GM12878 (cell line): ENCODE measurements around the gene CYB5RL. TPM values are rescaled to one million over a fixed set of nuclear protein-coding genes. Genes with fewer than 3 reads are reported as not detected.

ENCODE experiments used
- ATF3 ChIP-seq: IDR thresholded peaks from 2 replicates; pipeline ENCODE4 v1.6.1; 2011; ENCODE audit warnings: low read depth, mild to moderate bottlenecking, low read length, moderate library complexity, borderline replicate concordance; ENCODE audit errors: extremely low read depth
- BCL3 ChIP-seq: IDR thresholded peaks from 2 replicates; pipeline ENCODE4 v1.6.1; 2011; ENCODE audit warnings: borderline replicate concordance, low read depth, mild to moderate bottlenecking, moderate library complexity, low read length; ENCODE audit not compliant: insufficient read depth, poor library complexity, severe bottlenecking
- CBX3 ChIP-seq: fragments of 200-600 bp; sonication (generic); IDR thresholded peaks from 2 replicates; pipeline ENCODE4 v1.6.1; 2016; ENCODE audit warnings: low read depth, borderline replicate concordance
- E2F8 ChIP-seq: fragments of 450-650 bp; IDR thresholded peaks from 2 replicates; pipeline ENCODE4 v1.6.1; 2018; ENCODE audit warnings: mild to moderate bottlenecking, low read depth, moderate library complexity; ENCODE audit not compliant: partially characterized antibody
- ELK1 ChIP-seq: IDR thresholded peaks from 2 replicates; pipeline ENCODE4 v1.6.1; 2012; ENCODE audit warnings: low read depth, low read length, improper control_type of control experiment
- HDAC6 ChIP-seq: fragments of 200-600 bp; sonication (generic); IDR thresholded peaks from one replicate; pipeline ENCODE4 v1.8.0; 2017; ENCODE audit warnings: antibody characterized with exemption; ENCODE audit not compliant: unreplicated experiment
- KAT2A ChIP-seq: conservative IDR thresholded peaks from 2 replicates; pipeline ENCODE4 v1.6.1; 2011; ENCODE audit warnings: low read depth, low read length; ENCODE audit not compliant: control insufficient read depth
- KLF5 ChIP-seq: fragments of 450-650 bp; IDR thresholded peaks from 2 replicates; pipeline ENCODE4 v1.6.1; 2014; ENCODE audit warnings: mild to moderate bottlenecking; ENCODE audit not compliant: partially characterized antibody
- PKNOX1 ChIP-seq: fragments of 450-650 bp; IDR thresholded peaks from 2 replicates; pipeline ENCODE4 v1.6.1; 2016; ENCODE audit warnings: mild to moderate bottlenecking
- STAT3 ChIP-seq: IDR thresholded peaks from 2 replicates; pipeline ENCODE4 v1.6.1; 2011; ENCODE audit warnings: low read depth, low read length, improper control_type of control experiment
- ZBED1 ChIP-seq: IDR thresholded peaks from 2 replicates; pipeline ENCODE4 v1.6.1; 2016; ENCODE audit warnings: borderline replicate concordance
- ZNF687 ChIP-seq: fragments of 450-650 bp; IDR thresholded peaks from 2 replicates; pipeline ENCODE4 v1.6.1; 2017; ENCODE audit warnings: mild to moderate bottlenecking, moderate library complexity
- ZSCAN29 ChIP-seq: fragments of 450-650 bp; IDR thresholded peaks from 2 replicates; pipeline ENCODE4 v1.6.1; 2017; ENCODE audit warnings: mild to moderate bottlenecking, moderate library complexity
- polyA plus RNA-seq, 11 experiments: library from polyadenylated mRNA; depleted of rRNA in 4 of 11; unstranded in 6 of 11; stranded (reverse) in 5 of 11; fragments of >200 nt; fragmentation: Nextera tagmentation in 4 of 11; fragmentation: Illumina TruSeq in 1 of 11; extraction: Ambion mirVana in 4 of 11; extraction: Trizol in 1 of 11; gene quantifications; 1 replicate in 1 of 11; 2 replicates in 10 of 11; pipeline versions ENCODE4 v1.2.1 to v1.2.3, GENCODE V29; 2011 to 2016; ENCODE audit warnings: inconsistent platforms in 2 of 11, missing spikeins in 2 of 11, low read depth in 1 of 11
- total RNA-seq, 4 experiments: library from RNA; depleted of rRNA in 3 of 4; stranded (reverse); fragments of >200 nt in 3 of 4; fragmentation: Illumina TruSeq in 1 of 4; extraction: Trizol in 1 of 4; gene quantifications; 2 replicates each; pipeline versions ENCODE4 v1.2.1 to v1.2.3, GENCODE V29; 2013 to 2021

Gene CYB5RL
- total and polyA plus RNA-seq, 10 of the 15 experiments (the other 5 are each of a cell fraction or from before 2014, with no cell fraction given) = 3.1 to 8.7 (median 7.2) TPM

- TF ChIP-seq CBX3 (no peak), STAT3 (no peak), E2F8 (no peak), ZBED1 (no peak), KLF5 (no peak), PKNOX1 (peak; percentile 99), ZSCAN29 (no peak), ZNF687 (no peak; the same call in 1 of the 2 replicates), HDAC6 (no peak), BCL3 (no peak), ATF3 (no peak), KAT2A (no peak), ELK1 (no peak)
These were observed at the start of gene CYB5RL, which contains the start of gene MRPL37 (continued) for GRCh38 chr1:54199765-54200518.
